WERI-Rb-1 (cell line): ENCODE data around the gene B3GALT5.
A peak's percentile ranks its signal among the peaks of the same experiment; 100 is the strongest.

Source experiments
- DNase-seq: peaks from one replicate; pipeline ENCODE4 v3.0.0-alpha.2; 2020
- H3K27ac ChIP-seq: fragments of 250-450 bp; sonication (Bioruptor Pico); 2 replicates; pipeline ENCODE4 v1.5.1; 2020; ENCODE audit warnings: mild to moderate bottlenecking, moderate library complexity
- H3K27me3 ChIP-seq: fragments of 250-450 bp; sonication (Bioruptor Pico); 2 replicates; pipeline ENCODE4 v1.5.1; 2021; ENCODE audit warnings: mild to moderate bottlenecking, low read depth, moderate library complexity; ENCODE audit not compliant: insufficient read depth, severe bottlenecking
- H3K36me3 ChIP-seq: fragments of 250-450 bp; sonication (Bioruptor Pico); 2 replicates; pipeline ENCODE4 v1.5.1; 2020; ENCODE audit warnings: mild to moderate bottlenecking, moderate library complexity
- H3K4me3 ChIP-seq: 2 replicates; pipeline ENCODE4 v1.5.1; 2011; ENCODE audit warnings: low read depth, mild to moderate bottlenecking, control low read depth, low read length
- H3K9me3 ChIP-seq: fragments of 250-450 bp; sonication (Bioruptor Pico); 2 replicates; pipeline ENCODE4 v1.5.1; 2021; ENCODE audit warnings: mild to moderate bottlenecking, moderate library complexity; ENCODE audit not compliant: severe bottlenecking
- CTCF ChIP-seq: IDR thresholded peaks from 2 replicates; pipeline ENCODE4 v1.5.1; 2011; ENCODE audit warnings: low read depth, mild to moderate bottlenecking, control low read depth, inconsistent platforms, low read length

B3GALT5 gene

GRCh38 chr21:39673736-39674135 is 61.0 kb downstream of the B3GALT5 start:
- DNase-seq: no peak
- no peak overlapping the region for H3K27ac ChIP-seq
- peaks cover 2% of the 10 kb centered on the region for H3K9me3 ChIP-seq
- no peak overlapping the region for H3K4me3 ChIP-seq
- TF ChIP-seq CTCF: no peak
- no peaks in the 10 kb centered on the region for H3K36me3 ChIP-seq
- no peaks in the 10 kb centered on the region for H3K27me3 ChIP-seq

DNA sequence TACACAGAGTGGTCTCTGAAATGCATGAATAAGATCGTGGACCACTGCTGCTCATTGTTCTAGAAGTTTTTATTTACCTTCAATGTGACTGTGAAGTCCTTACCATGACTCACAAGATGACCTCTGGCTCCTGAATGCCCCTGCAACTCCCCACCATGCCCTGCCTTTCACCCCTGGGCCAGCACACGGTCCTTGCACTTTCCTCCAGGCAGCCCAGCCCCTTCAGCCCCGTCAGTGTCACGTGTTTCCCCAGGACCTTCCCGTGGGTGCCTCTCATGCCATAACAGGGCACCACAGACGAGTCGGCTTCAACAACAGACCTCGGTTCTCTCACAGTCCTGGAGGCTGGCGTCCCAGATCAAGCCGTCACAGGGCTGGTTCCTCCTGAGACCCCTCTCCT is 62.1 kb downstream of the B3GALT5 start:
- no peak for TF ChIP-seq CTCF
- Histone ChIP-seq H3K4me3 (no peak overlapping the region), H3K9me3 (peaks cover 2% of the 10 kb centered on the region), H3K27ac (no peak overlapping the region), H3K27me3 (no peaks in the 10 kb centered on the region), H3K36me3 (no peaks in the 10 kb centered on the region)
- no peak for DNase-seq

- H3K27ac ChIP-seq: no peak overlapping the region
- 0 out of 2 replicates have a peak, but pooled peaks have one; percentile 14 for TF ChIP-seq CTCF
- no peaks in the 10 kb centered on the region for H3K36me3 ChIP-seq
- DNase-seq: no peak
- H3K27me3 ChIP-seq: no peaks in the 10 kb centered on the region
- H3K4me3 ChIP-seq: no peak overlapping the region
- H3K9me3 ChIP-seq: peaks cover 2% of the 10 kb centered on the region
Observed at GRCh38 chr21:39675590-39675989, 62.9 kb downstream of the B3GALT5 start.

- no peak for DNase-seq
- Histone ChIP-seq H3K27me3 (no peaks in the 10 kb centered on the region), H3K4me3 (no peak overlapping the region), H3K27ac (no peak overlapping the region), H3K9me3 (peaks cover 2% of the 10 kb centered on the region), H3K36me3 (no peaks in the 10 kb centered on the region)
- 0 out of 2 replicates have a peak, but pooled peaks have one; percentile 9 for TF ChIP-seq CTCF
Observed at GRCh38 chr21:39675993-39676661, 63.4 kb downstream of the B3GALT5 start.

- no peaks in the 10 kb centered on the region for H3K36me3 ChIP-seq
- no peak for TF ChIP-seq CTCF
- H3K27ac ChIP-seq: no peak overlapping the region
- no peak for DNase-seq
- H3K4me3 ChIP-seq: no peak overlapping the region
- H3K9me3 ChIP-seq: peaks cover 2% of the 10 kb centered on the region
- no peaks in the 10 kb centered on the region for H3K27me3 ChIP-seq
Observed at GRCh38 chr21:39680216-39680615, 67.5 kb downstream of the B3GALT5 start.

GRCh38 chr21:39681257-39681656 is 68.5 kb downstream of the B3GALT5 start:
- Histone ChIP-seq H3K27ac (no peak overlapping the region), H3K9me3 (peaks cover 2% of the 10 kb centered on the region), H3K4me3 (no peak overlapping the region), H3K36me3 (no peaks in the 10 kb centered on the region), H3K27me3 (no peaks in the 10 kb centered on the region)
- TF ChIP-seq CTCF: no peak
- DNase-seq: no peak
